ENCODE data around the gene PSMC5.
"Not testable (repeated sequence)": the region's sequence is repeated elsewhere in the genome, so short reads cannot be mapped to it uniquely, and the experiment has no call there.

PSMC5 gene

DNA sequence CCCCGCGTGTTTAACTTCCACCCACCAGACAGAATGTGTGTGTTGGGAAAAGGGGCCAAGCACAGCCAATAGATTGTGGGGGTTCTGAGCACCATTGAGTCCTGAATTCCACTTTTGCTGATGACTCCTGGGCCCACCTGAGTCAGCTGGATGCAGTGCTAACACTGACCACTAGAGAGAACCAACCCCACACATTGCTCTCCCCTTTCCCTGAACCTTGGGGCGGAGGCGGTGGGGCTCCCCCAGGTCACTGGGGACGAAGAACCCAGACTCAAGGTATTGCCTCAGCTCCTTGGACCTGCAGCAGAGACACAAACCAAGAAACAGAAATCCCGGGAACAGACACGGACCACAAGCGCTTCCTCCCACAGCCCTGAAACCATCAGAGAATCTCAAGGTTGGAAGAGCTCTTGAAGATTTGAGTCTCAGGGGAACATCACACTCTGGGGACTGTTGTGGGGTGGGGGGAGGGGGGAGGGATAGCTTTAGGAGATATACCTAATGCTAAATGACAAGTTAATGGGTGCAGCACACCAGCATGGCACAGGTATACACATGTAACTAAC lies 46.9 kb downstream of the PSMC5 start:
- DNase-seq = not testable (repeated sequence)

GRCh38 chr17:63874693-63875092 lies 47.5 kb downstream of the PSMC5 start:
- DNase-seq = not testable (repeated sequence)

GRCh38 chr17:63878413-63878812 lies 51.2 kb downstream of the PSMC5 start:
- DNase-seq = not testable (repeated sequence)

DNA sequence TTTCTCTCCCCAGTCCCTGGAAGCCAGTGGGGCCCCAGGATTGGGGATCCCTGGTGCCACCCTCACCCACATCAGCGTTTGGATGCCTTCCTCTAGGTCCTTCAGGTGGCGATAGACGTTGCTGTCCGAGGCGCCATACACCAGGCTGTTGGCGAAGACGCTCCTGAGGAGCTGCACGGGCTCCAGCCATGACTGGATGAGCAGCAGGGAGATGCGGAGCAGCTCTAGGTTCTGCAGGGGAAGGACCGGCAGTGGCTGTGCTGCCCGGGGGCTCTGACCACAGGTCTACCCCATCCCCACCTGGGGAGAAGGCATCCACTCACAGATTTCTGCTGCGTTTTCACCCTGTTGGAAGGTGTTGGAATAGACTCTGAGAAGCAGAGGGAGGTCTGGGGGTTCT lies 53.5 kb downstream of the PSMC5 start:
- no peak for DNase-seq

DNA sequence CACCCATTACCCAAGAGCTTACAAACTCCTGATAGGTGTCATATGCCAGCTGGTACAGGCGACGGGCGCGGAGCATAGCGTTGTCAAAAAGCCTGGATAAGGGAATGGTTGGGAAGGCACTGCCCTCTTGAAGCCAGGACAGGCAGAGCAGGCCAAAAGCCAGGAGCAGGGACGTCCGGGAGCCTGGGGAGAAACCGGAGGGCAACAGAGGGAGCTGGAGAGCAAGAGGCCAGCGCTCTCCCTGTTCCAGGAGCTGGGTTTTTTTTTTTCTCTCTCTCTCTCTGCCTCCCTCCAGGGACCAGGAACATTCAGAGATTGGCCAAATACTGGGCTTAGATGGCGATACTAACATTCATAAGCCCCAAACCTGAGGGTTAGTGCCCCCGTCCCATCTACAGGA lies 54.1 kb downstream of the PSMC5 start:
- DNase-seq = not testable (repeated sequence)

Measured in COR-L47 (cell line).